Tibial artery (tissue), 4 donors: ENCODE data around the gene PCIF1.
"Not testable (repeated sequence)": the region's sequence is repeated elsewhere in the genome, so short reads cannot be mapped to it uniquely, and the experiment has no call there.

Source experiments
- DNase-seq, 2 donors: peaks; one replicate each; pipeline ENCODE4 v3.0.0-alpha.2; 2019
- H3K27ac ChIP-seq, 2 donors: fragments of 200-600 bp; sonication (generic) in 1 of 2; 1 replicate in 1 of 2; 2 replicates in 1 of 2; pipeline ENCODE4 v1.5.1; 2018 to 2019; ENCODE audit warnings: mild to moderate bottlenecking in 1 of 2
- H3K27me3 ChIP-seq, 2 donors: fragments of 200-600 bp; sonication (generic) in 1 of 2; one replicate each; pipeline versions ENCODE4 v1.5.1 to v1.6.0; 2016 to 2019
- H3K36me3 ChIP-seq, 3 donors: fragments of 200-600 bp; sonication (generic) in 2 of 3; one replicate each; pipeline ENCODE4 v1.5.1; 2016 to 2019; ENCODE audit warnings: mild to moderate bottlenecking in 2 of 3
- H3K4me1 ChIP-seq, 4 donors: fragments of 200-600 bp; sonication (generic) in 2 of 4; 1 replicate in 3 of 4; 2 replicates in 1 of 4; pipeline ENCODE4 v1.5.1; 2016 to 2019
- H3K4me3 ChIP-seq, 2 donors: fragments of 200-600 bp; sonication (generic) in 1 of 2; 1 replicate in 1 of 2; 2 replicates in 1 of 2; pipeline ENCODE4 v1.5.1; 2018 to 2019; ENCODE audit warnings: mild to moderate bottlenecking in 2 of 2
- H3K9me3 ChIP-seq, 3 donors: fragments of 200-600 bp; sonication (generic) in 1 of 3; one replicate each; pipeline ENCODE4 v1.5.1; 2016 to 2019
- intact Hi-C: fragments of 100-400 bp; cut with DNase I; formaldehyde crosslinking; loops from one replicate; pipeline ENCODE4 v1.15.0; 2023; ENCODE audit warnings: low total_unique reads
- TF ChIP-seq, protein P1 (sequence below), 2 experiments: fragments of 200-600 bp in 1 of 2; fragments of 450-650 bp in 1 of 2; IDR thresholded peaks; one replicate each; pipeline ENCODE4 v1.5.1; 2017 to 2019; ENCODE audit warnings: antibody characterized with exemption in 2 of 2, mild to moderate bottlenecking in 1 of 2, moderate library complexity in 1 of 2

PCIF1 gene

DNA sequence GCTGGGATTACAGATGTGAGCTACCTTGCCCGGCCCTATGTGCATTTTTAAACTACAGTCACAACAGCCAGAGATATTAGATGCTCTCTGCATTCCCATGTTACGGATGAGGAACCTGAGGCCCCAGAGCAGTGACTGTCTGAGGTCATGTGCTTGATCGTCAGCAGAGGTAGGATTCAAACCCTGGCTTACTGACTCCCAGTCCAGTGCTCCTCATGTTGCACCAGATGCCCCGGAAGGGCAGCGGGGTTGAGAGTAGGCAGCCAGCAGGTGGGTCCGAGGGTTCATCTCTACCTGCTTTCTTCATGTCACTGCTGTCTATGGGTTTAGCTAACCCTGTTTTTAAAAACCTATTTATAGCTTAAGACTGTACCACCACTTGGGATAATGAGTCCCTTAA is 46.8 kb downstream of the PCIF1 start:
- Histone ChIP-seq H3K4me1 (no peaks in the 10 kb centered on the region), H3K27ac (no peak overlapping the region), H3K36me3 (no peaks in the 10 kb centered on the region), H3K9me3 (no peaks in the 10 kb centered on the region), H3K4me3 (no peak overlapping the region), H3K27me3 (peaks cover 0 to 22% of the 10 kb centered on the region in 2 donors)
- TF ChIP-seq, protein P1, sequence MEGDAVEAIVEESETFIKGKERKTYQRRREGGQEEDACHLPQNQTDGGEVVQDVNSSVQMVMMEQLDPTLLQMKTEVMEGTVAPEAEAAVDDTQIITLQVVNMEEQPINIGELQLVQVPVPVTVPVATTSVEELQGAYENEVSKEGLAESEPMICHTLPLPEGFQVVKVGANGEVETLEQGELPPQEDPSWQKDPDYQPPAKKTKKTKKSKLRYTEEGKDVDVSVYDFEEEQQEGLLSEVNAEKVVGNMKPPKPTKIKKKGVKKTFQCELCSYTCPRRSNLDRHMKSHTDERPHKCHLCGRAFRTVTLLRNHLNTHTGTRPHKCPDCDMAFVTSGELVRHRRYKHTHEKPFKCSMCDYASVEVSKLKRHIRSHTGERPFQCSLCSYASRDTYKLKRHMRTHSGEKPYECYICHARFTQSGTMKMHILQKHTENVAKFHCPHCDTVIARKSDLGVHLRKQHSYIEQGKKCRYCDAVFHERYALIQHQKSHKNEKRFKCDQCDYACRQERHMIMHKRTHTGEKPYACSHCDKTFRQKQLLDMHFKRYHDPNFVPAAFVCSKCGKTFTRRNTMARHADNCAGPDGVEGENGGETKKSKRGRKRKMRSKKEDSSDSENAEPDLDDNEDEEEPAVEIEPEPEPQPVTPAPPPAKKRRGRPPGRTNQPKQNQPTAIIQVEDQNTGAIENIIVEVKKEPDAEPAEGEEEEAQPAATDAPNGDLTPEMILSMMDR (IDR thresholded peaks at IDR 0.05): no peak
- intact Hi-C loops: no loop called here
- no peak for DNase-seq

DNA sequence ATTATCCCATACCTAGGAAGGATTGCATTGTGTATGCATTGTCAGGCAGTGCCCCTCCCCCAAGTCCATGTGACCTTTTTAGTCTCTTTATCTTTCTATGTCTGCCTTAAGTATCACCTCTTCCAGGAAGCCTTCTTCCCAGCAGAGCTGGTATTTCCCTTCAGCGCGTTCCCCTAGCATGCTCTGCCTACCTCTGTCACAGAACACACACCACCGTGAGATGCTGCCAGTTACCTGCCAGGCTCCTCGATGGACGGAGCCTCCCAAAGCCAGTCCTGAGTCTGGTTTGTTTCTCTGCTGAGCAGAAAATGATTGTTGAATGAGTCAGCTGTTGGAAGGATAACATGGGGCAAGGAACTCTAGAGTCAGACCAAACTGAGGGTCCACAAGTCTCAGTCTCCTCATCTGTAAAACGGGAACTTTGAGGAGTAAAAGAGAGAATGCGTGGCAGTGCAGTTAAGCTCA is 48.8 kb downstream of the PCIF1 start:
- intact Hi-C loops: no loop called here
- Histone ChIP-seq H3K9me3 (no peaks in the 10 kb centered on the region), H3K4me1 (no peaks in the 10 kb centered on the region), H3K27ac (no peak overlapping the region), H3K36me3 (no peaks in the 10 kb centered on the region), H3K27me3 (peaks cover 0 to 37% of the 10 kb centered on the region in 2 donors), H3K4me3 (no peak overlapping the region)
- no peak for DNase-seq
- TF ChIP-seq, protein P1 (IDR thresholded peaks at IDR 0.05): no peak

DNA sequence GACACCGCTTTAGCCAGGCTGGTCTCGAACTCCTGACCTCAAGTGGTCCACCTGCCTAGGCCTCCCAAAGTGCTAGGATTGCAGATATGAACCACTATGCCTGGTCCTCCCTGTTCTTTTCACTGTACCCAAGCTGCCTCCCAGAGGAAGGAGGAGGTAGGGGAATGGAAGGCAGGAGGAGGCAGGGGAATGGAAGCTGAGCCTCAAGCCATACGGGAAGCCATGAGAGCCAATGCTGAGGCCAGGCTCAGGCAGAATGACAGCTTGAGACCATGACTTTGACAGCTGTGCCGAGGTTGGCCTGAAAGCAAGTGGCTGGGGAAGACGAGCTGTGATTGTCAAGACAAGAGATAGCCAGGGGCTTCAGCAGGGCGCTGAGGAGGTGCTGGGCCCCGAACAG is 51.1 kb downstream of the PCIF1 start:
- TF ChIP-seq, protein P1 (IDR thresholded peaks at IDR 0.05): no peak
- Histone ChIP-seq H3K27ac (no peak overlapping the region), H3K4me1 (no peaks in the 10 kb centered on the region), H3K36me3 (no peaks in the 10 kb centered on the region), H3K9me3 (no peaks in the 10 kb centered on the region), H3K27me3 (peaks cover 0 to 51% of the 10 kb centered on the region in 2 donors), H3K4me3 (no peak overlapping the region)
- no peak for DNase-seq
- intact Hi-C loops: no loop called here

DNA sequence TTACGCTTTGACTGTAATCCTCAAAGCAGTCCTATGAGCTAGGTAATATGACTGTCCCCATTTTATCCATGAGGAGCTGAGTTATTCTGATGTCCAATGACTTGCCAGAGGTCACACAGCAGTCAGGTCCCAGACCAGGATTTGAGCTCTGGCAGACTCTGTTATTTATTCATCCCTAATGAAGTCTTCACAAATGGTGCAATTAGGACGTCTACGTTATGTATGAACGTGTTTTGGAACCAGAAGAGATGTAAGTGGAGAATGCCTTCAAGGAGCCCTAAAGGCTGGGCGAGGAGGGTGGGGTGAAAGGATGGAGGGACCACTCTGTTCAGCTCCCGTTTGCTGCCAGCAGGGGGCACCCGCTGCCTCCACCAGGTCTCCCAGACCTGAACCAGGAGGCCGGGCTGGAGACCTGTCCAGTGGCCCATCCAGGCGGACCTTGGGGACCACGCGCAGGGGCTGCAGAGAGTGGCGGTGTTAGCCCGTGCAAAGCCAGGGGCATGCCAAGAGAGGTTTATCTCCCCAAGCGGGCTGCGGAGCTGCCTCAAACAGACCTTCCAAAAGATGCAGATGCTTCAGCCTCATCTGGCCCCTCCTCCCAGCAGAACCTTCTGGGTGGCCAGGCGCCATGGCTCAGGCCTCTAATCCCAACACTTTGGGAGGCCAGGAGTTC is 52.8 kb downstream of the PCIF1 start:
- intact Hi-C loops: no loop called here
- TF ChIP-seq, protein P1 (IDR thresholded peaks at IDR 0.05): peak; percentile 57 to 67
- DNase-seq: peak in 1 of 2 donors; percentile 55

DNA sequence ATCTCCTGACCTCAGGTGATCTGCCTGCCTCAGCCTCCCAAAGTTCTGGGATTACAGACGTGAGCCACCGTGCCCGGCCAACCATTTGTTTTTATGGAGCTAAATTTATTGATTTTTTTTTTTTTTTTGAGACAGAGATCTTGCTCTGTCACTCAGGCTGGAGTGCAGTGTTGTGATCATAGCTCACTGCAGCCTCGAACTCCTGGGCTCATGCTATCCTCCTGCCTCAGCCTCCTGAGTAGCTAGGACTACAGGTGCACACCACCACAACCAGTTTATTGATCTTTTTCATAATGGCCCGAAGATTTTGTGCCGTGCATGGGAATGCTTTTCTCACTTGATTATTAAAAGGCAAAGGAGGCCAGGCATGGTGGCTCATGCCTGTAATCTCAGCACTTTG is 54.3 kb downstream of the PCIF1 start:
- peaks cover 0 to 55% of the 10 kb centered on the region in 2 donors for H3K27me3 ChIP-seq

More for the DNA sequence above, 52.8 kb downstream of the PCIF1 start:
- H3K36me3 ChIP-seq: no peaks in the 10 kb centered on the region
- H3K27me3 ChIP-seq: peaks cover 0 to 49% of the 10 kb centered on the region in 2 donors
- H3K9me3 ChIP-seq: no peaks in the 10 kb centered on the region
- H3K4me1 ChIP-seq: no peaks in the 10 kb centered on the region
- no peak overlapping the region for H3K27ac ChIP-seq
- no peak overlapping the region for H3K4me3 ChIP-seq

DNA sequence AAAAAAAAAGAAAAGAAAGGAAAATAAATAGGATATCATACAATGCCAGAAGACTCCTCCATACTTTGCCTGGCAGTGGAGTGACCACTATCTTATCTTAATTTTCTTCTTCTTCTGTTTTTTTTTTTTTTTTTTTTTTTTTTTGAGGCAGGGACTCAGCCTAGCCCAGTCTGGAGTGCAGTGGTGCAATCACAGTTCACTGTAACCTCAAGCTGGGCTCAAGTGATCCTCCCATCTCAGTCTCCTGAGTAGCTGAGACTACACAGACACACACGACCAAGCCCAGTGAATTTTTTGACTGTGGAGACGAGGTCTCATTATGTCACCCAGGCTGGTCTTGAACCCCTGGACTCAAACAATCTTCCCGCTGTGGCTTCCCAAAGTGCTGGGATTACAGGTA is 57.1 kb downstream of the PCIF1 start:
- no peak for DNase-seq
- intact Hi-C loops: no loop called here
- TF ChIP-seq, protein P1 (IDR thresholded peaks at IDR 0.05): no peak
- Histone ChIP-seq H3K4me1 (no peaks in the 10 kb centered on the region), H3K27ac (no peak overlapping the region), H3K27me3 (peaks cover 0 to 64% of the 10 kb centered on the region in 2 donors), H3K9me3 (no peaks in the 10 kb centered on the region), H3K4me3 (no peak overlapping the region), H3K36me3 (no peaks in the 10 kb centered on the region)

More for the DNA sequence above, 54.3 kb downstream of the PCIF1 start:
- H3K36me3 ChIP-seq, H3K4me3 ChIP-seq, H3K9me3 ChIP-seq, H3K4me1 ChIP-seq, DNase-seq, H3K27ac ChIP-seq, intact Hi-C loops: not testable (repeated sequence)
